OCI-M1 (cell line): ENCODE data around the gene ARHGEF12.

ENCODE experiments used
- DNase-seq: peaks from one replicate; lab custom pipeline; 2025; lab: John Stamatoyannopoulos, UW

The ARHGEF12 gene, protein sequence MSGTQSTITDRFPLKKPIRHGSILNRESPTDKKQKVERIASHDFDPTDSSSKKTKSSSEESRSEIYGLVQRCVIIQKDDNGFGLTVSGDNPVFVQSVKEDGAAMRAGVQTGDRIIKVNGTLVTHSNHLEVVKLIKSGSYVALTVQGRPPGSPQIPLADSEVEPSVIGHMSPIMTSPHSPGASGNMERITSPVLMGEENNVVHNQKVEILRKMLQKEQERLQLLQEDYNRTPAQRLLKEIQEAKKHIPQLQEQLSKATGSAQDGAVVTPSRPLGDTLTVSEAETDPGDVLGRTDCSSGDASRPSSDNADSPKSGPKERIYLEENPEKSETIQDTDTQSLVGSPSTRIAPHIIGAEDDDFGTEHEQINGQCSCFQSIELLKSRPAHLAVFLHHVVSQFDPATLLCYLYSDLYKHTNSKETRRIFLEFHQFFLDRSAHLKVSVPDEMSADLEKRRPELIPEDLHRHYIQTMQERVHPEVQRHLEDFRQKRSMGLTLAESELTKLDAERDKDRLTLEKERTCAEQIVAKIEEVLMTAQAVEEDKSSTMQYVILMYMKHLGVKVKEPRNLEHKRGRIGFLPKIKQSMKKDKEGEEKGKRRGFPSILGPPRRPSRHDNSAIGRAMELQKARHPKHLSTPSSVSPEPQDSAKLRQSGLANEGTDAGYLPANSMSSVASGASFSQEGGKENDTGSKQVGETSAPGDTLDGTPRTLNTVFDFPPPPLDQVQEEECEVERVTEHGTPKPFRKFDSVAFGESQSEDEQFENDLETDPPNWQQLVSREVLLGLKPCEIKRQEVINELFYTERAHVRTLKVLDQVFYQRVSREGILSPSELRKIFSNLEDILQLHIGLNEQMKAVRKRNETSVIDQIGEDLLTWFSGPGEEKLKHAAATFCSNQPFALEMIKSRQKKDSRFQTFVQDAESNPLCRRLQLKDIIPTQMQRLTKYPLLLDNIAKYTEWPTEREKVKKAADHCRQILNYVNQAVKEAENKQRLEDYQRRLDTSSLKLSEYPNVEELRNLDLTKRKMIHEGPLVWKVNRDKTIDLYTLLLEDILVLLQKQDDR (N-terminal part only)

DNA sequence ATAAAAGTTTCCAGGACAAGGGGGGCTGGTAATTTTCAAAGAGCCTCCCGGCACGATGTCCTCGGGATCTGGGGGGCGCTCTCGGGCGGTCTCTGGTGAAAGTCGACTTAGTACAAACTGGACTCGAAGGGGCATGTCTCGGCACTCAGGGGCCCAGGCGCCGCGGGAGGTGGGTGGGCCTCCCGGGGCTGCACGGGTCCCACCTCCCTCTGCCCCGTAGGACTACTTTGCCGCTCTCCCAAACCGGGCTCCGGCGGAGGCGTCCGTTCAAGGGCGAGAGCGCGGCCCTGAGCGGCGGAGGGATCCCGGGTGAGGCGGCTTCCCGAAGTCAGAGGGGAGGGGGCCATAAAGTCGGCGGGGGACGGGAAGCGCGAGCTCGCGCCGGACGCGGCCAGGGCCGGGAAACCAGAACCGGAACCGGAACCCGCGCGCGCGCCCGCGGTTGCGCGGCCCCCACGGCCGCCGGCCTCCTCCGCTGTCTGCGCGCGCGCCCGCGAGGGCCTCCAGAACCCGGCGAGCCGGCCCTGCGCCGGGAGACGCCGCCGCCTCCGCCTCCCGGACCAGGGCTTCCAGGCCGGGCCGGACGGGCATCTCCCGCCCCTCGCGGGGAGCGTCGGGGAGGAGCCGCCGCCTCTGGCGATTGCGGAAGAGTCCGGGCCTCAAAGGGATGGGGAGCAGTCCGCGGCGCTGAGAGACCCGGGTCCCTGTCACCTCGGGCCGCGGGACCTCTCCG, at the start of gene ARHGEF12:
TSS of gene ARHGEF12 (plus strand) at position 506 of the 733 bp plus-strand sequence. CDS start 831 bp downstream, outside the sequence.
- peak; percentile 97 for DNase-seq

DNA sequence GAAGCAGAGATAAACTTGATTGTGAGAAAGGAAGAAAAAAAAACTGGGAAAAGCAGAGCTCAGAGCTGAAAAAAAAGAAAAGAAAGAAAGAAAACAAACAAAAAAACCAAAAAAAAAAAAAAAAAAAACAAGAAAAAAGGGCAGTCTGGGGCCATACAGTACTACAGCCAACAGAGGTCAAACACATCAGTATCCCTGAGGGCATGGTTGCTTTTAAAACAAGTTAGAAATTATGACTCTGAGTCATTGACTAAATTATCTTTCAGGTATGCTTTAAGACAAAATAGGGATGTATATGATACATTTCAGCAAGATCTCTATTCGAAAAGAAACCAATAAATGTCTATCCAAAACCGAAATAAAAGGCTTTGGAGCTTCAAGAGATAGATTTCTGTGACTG, 48.2 kb upstream of the ARHGEF12 start:
- no peak for DNase-seq

DNA sequence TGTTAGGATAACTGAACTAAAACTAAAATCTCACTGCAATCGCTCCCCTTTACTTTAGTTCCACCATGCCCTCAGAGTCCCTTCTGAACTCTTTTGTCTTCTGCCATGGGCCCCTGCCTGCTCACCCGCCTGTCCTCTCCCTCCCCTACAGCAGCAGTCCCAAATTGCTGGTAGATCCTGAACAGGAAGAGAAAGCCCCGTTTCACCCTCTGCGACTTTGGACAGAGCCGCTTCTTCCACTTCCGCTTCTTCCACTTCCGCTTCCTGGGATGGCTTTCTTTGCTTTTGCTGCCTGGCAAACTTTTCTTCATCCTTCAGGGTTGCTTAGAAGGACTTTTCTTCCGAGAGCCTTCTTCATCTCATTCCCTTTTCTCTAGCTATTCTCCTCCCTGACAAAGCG, 46.8 kb upstream of the ARHGEF12 start:
- no peak for DNase-seq

DNA sequence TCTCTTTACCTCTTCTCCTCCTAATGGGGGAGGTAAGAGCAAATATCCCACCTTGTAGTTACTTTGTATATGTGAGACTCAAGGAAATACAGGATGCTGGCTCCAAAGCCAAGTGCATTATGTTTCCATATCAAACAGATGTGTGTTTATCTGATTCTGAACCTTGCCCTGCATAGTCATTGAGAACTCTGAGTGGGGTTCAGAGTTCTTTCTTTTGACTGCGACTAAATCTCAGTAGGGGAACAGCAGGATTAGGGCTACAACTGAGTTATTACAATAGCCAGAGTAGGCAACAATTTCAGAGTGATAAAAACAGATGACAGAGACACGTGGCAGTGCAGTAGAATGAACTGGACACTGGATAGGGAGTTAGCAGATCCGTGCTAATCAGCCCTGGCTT, 45.3 kb upstream of the ARHGEF12 start:
- no peak for DNase-seq

DNA sequence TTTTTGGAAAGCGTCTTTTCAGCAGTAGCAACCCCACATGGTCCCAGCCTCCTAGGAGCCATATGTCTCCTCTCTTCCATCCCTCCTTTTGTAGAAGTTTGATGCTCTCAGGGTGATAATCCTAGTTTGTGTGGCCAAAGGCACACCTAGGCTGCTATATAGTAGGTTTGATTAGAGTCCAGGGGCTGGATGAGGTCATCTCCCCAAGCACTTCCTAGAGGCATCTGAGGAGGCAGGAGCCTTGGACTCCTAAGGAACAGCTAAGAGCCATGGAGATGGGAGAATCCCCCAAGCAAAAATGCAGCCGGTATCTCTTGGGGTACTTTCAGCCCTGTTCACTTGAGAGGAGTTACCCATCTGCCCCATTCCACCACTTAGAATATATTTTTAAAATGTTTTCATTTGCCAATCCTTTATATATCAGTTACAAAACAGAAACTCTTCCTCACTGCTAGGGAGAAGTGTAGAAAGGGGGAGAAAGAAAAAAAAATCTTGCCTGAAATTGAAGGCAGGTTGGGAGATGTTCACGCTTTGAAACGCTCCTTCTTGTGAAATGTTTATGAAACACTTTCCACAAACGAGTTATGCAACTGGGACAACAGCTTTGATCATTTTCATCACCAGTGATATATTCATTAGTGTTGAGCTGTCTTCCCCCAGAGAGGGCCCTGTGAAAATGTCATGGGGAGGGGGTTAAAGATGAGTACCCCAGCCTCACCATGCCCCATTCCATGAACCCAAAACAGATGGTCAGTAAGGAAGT, 43.0 kb upstream of the ARHGEF12 start:
- DNase-seq: no peak

DNA sequence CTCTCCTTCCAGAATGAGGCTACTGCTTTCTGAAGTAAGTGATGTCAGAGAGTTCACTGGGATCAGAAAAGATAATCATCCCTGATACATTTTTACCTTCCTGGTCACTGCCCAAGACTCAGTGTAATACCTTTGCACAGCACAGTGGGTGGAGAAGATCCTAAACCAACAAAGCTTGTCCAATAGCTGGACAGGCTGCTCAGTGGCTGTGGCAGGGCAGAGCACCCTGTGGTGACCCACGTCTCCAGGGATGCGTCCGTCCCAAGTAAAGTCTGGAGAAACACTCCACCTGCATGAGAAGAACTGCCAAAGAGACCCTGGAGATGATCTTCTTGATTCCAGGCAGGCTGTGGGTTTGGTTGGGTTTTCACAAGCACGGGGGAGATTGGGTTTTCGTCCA, 42.1 kb upstream of the ARHGEF12 start:
- no peak for DNase-seq

DNA sequence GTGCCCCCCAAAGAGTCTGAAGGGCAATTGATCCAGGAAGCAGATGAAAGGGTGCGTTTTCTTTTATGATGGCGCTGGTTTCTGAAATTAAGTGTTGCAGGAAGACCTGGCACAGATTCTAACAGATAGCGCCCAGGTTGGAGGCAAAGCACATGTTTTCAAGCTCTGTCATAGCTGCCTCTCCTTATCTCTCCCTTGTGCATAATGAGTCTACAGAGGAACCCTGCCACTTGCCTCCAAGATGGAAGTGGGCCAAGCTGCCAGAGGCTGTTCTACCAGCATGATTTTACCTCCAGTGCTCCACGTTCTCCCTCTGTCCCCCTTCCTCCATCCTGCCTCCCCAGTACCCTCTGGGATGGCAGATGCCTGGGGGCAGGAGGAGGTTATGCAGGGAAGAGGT, 41.1 kb upstream of the ARHGEF12 start:
- DNase-seq: peak; percentile 32

DNA sequence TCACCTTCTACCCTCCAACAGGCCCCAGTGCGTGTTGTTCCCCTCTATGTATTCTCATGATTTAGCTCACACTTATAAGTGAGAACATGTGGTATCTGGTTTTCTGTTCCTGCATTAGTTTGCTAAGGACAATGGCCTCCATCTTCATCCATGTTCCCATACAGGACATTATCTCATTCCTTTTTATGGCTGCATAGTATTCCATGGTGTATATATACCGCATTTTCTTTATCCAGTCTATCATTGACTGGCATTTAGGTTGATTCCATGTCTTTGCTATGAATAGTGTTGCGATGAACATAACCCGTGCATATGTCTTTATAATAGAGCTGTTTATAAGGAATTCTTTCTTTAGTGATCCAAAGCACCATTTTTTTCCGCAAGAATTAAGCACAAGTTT, 39.7 kb upstream of the ARHGEF12 start:
- no peak for DNase-seq

DNA sequence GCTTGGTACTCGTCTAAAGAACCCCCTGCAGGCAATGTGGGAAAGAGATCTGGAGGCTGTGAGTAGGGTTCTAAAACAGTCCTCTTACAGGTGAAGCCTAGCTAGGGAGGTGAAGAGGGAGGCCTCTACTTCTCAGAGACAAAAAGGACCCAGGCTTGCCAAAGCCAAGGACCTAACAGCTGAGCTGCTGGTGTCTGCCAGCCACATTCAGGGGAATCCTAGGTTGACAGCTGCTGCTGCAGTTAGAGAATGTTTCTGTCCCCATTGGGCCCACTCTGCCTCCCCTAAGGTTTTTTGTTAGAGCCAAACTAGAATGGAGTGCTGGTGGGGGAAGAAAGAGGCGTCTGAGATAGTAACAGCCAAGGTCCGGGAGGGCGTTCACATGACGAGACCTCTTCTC, 37.8 kb upstream of the ARHGEF12 start:
- no peak for DNase-seq

DNA sequence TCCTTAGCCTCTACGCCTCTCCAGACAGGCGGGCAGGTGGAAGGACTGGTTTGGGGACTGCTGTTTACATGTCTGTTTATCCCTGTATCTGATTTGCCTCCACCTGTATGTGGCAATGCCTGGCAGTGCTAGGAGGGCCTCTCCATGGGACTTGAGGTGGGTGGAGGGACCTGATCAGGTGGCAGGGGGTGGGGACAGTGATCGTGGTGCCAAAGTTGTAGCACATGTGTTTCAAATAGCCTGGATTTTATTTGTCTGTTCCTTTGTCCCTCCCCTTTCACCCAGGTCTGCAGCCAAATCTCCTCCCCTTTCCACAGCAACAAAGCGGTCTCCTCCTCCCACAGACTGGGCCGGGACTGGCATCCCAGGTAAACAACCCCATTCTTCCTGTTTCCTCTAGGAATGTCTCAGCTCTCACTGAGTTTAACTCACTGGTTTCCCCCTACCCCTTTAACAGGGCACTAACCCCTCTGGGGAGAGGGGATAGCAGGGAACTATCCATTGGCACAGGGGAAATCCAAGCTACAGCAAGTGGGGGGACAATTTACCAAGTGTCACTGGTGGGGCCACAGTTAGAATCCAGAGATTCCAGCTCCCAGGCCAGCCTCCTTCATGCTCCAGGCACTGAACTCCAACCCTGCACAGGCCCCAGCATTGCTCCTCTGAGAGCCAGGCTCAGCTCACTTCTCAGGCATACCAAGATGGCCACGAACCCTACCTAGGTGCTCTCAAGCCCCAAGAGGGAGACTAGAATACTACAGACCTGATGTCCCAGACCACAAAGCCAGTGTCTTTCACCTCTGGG, 34.0 kb upstream of the ARHGEF12 start:
- DNase-seq: no peak

DNA sequence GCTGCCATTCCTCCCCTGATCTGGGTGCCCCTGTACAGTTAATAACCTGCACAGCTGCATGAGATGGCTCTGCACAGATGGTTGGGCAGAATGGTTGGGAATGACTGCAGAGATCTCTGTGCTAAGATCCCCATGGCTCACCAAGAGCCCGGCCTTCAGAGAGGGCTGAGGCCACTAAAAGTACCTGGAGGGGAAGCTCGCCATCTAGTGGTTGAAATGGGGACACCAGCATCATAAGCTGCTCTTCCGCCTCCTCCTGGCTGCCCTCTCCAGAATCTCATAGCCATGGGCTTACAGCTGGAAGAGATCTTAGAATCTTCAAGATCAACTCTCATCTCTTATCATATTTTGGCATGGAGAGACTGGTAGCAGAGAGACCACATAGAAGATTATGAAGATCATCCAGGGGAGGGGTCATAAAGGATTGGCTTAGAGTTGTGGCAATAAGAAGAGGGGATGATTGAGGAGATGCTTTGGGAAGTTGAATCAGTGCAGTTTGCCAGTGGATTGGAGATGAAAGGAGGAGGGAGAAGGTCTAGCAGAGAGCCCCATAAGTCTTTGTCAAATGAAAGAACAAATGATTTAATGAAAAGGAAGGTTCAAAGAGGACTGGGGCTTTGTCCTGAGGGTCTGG, 33.1 kb upstream of the ARHGEF12 start:
- DNase-seq: peak; percentile 93

DNA sequence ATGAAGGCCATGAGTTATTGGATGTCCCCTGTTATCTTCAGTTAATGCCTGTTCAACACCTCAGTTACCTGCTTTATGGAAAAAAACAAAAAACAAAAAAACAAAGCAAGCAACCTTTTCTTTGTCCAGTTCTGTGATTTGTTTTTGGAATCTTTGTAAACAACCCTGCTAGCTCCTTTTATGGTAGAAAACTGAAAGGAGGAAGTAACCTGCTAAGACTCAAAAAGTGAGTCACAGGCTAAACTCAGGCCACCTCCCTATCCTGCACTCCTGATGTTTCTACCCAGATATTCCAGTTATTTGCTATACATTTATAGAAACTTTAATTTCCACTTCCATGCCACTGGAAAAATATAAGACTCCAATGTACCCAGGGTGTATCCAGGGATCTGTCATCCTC, 31.7 kb upstream of the ARHGEF12 start:
- DNase-seq: peak; percentile 54

DNA sequence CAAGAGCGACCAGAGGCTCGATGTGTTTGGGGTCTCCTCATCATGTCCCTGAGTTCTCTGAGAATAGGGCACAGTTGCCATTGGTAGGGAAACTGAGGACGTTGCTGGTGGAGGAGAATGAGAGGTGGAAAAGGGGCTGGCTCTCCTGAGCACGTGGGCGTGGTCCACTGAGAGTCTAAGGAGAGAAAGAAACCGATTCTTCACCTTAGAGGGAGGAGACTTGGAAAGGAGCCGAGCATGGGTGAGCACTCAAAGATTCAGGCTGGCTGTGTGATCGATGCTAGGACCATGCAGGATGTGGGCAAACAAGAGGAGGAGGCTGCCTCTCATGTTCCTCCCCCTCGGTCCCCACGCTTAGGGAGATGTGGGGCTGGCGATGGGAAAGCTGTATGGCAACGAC, 30.9 kb upstream of the ARHGEF12 start:
- DNase-seq: no peak

DNA sequence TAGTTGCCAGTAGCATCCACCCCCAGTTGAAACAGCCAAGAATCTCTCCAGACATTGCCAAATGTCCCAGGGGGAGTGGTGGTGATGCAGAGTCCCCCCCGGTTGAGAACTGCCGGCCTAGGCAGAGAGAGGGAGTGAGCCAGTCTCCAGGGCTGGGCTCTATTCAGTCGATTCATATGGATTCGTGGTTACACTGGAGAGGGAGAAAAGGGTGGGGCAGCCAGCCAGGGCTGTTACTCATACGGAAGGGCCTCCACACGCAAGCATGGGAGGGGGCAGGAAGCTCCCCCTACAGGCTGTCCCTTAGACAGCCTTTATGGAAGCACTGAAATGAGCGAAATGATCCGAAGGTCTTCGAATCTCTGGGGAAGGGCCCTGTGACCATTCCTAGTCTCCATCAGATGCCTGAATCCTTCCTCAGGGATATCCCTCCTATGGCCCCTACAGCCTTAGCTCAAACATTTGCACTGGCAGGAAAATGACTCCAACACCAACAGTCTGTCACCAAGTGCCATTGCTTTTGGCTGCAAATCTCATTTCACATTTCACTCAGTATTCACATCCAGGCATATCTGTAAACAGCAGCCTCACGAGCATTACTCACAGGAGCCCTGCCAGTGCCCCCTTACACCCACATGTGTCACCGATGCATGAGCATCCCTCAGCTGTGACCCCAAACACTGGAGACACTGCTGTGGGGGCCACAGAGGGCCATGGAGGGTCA, 29.5 kb upstream of the ARHGEF12 start:
- peak; percentile 25 for DNase-seq

DNA sequence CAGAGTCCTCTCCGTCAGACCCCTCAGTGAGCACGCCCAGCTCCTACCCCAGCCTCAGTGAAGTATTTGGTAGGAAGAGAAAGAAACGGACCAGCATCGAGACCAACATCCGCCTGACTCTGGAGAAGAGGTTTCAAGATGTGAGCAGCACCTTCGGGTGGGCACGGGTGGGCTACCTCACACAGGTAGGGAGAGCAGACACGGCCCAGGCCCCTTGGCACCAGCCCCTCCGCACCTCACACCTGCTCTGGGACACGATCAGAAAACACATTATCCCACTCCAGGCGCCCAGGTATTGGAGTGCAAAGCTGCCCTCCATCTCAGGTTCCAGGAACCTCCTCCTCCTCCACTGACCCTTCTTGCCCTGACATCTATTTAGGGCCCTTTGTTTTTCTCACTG, 28.7 kb upstream of the ARHGEF12 start:
- no peak for DNase-seq

DNA sequence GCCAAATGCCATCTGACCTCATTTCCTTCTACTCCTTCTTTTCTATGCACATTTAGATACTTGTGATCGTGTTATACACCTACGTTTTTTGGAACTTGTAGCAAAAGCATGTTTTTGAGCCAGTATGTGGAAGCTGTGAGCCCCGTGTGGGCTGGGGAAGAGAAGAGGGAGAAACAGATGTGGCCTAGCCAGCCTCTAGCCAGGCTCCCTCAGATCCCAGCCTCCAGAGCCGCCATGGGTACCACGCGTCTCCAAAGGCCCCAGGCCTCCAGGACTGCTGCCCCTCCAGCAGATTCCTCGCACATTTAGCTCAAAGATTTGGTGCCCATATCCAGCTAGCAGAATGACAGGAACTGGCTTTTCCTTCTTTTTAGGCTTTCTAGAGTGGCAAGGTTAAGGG, 28.1 kb upstream of the ARHGEF12 start:
- no peak for DNase-seq

DNA sequence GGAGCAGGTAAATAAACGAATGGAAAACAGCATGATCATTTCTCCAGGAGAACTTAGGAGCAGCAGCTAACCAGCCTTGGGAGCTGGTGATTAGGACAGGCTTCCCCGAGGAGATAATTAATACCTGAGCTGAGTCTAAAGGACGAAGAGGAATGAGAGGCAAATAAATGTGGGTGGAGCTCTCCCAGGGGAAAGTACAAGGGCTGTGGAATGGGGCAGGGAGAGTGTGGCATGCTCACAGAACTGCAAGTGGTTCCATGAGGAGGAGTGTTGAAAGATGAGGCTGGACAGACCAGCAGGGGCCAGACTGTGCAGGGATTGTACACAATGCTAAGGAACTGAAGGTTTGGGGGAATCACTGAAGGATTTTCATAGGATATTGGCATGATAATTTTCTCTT, 25.3 kb upstream of the ARHGEF12 start:
- no peak for DNase-seq

DNA sequence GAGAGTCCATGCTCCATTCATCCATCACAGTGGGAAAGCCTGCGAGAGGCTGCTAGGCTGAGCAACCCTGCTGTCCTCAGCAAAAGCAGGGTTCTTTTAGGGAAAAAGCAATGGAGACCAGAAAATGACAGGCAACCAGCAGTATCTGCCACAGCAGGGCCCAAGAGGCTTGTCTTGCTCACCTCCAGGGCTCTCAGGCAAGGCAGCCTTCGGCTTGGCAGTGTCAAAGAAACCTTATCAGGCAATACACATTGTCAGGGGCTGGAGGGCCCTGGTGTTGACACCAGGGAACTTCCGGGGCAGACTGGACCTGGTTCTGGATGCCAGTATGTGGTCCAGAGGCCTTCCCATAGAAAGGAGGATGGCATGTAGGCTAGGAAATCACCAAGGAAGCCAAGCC, 21.4 kb upstream of the ARHGEF12 start:
- DNase-seq: no peak
